ENCODE measurements around the gene ZSWIM3.

DNA sequence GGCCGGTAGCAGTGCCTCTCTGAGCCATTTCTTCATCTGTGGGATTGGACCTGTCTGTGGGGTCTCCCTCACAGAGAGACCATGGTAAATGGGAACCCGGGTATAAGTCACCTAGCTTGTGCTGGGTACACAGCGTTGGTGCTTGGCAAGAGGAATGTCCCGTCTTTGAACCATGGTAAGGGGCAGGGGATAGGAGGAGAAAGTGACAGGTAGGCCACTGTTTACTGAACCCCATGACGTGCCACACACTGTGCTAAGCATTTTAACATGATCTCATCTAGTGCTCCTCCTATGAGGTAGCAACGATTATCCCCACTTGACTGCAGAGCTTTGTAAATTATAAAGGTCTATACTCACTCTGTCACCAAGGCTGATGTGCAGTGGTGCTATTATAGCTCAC is 29.7 kb upstream of the ZSWIM3 start:
- TF ChIP-seq, protein P1, sequence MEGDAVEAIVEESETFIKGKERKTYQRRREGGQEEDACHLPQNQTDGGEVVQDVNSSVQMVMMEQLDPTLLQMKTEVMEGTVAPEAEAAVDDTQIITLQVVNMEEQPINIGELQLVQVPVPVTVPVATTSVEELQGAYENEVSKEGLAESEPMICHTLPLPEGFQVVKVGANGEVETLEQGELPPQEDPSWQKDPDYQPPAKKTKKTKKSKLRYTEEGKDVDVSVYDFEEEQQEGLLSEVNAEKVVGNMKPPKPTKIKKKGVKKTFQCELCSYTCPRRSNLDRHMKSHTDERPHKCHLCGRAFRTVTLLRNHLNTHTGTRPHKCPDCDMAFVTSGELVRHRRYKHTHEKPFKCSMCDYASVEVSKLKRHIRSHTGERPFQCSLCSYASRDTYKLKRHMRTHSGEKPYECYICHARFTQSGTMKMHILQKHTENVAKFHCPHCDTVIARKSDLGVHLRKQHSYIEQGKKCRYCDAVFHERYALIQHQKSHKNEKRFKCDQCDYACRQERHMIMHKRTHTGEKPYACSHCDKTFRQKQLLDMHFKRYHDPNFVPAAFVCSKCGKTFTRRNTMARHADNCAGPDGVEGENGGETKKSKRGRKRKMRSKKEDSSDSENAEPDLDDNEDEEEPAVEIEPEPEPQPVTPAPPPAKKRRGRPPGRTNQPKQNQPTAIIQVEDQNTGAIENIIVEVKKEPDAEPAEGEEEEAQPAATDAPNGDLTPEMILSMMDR (IDR thresholded peaks at IDR 0.05) = no peak
- TF ChIP-seq POLR2AphosphoS5 (IDR thresholded peaks at IDR 0.05) (no peak), POLR2A (IDR thresholded peaks at IDR 0.05; ENCODE audit: low read depth) (no peak), EP300 (IDR thresholded peaks at IDR 0.05) (no peak)

Data from esophagus muscularis mucosa (tissue), 4 donors.